GM23338 (cell line): ENCODE data around the gene HBB. TPM values are rescaled to one million over a fixed set of nuclear protein-coding genes. Genes with fewer than 3 reads are reported as not detected.

Experiments used
- ATAC-seq: fragments of 200-7000 bp; cut with Tn5 transposase; 3 replicates; pipeline ENCODE4 v1.9.1; 2020
- DNase-seq: peaks from one replicate; pipeline ENCODE4 v3.0.0-alpha.2; 2015; ENCODE audit warnings: low spot score
- H2AFZ ChIP-seq: fragments of 200-600 bp; sonication (generic); 2 replicates; pipeline ENCODE4 v1.8.0; 2016; ENCODE audit warnings: antibody characterized with exemption, mild to moderate bottlenecking, moderate library complexity
- H3F3A ChIP-seq: fragments of 200-600 bp; sonication (generic); replicated peaks from 2 replicates; pipeline ENCODE4 v1.8.0; 2017; ENCODE audit warnings: antibody characterized with exemption, mixed run types, low read depth
- H3K27ac ChIP-seq: fragments of 200-600 bp; sonication (generic); 2 replicates; pipeline ENCODE4 v1.6.1; 2016; ENCODE audit warnings: low read depth
- H3K27me3 ChIP-seq: fragments of 200-600 bp; sonication (generic); 2 replicates; pipeline ENCODE4 v1.8.0; 2016; ENCODE audit warnings: mild to moderate bottlenecking, mixed run types, moderate library complexity; ENCODE audit not compliant: insufficient read depth
- H3K36me3 ChIP-seq: fragments of 200-600 bp; sonication (generic); 2 replicates; pipeline ENCODE4 v1.8.0; 2016; ENCODE audit warnings: mild to moderate bottlenecking; ENCODE audit not compliant: insufficient read depth
- H3K4me1 ChIP-seq: fragments of 200-600 bp; sonication (generic); 2 replicates; pipeline ENCODE4 v1.8.0; 2016; ENCODE audit warnings: mild to moderate bottlenecking, moderate library complexity; ENCODE audit not compliant: insufficient read depth
- H3K4me2 ChIP-seq: fragments of 200-600 bp; sonication (generic); 2 replicates; pipeline ENCODE4 v1.7.1; 2017; ENCODE audit warnings: mixed run types
- H3K4me3 ChIP-seq: fragments of 200-600 bp; sonication (generic); 2 replicates; pipeline ENCODE4 v1.6.1; 2016; ENCODE audit warnings: mixed run types
- H3K79me2 ChIP-seq: fragments of 200-600 bp; sonication (generic); replicated peaks from 2 replicates; pipeline ENCODE4 v1.8.0; 2017; ENCODE audit warnings: mild to moderate bottlenecking; ENCODE audit not compliant: insufficient read depth
- H3K9me2 ChIP-seq: fragments of 200-600 bp; sonication (generic); 2 replicates; pipeline ENCODE4 v1.8.0; 2017; ENCODE audit not compliant: insufficient read depth
- H4K20me1 ChIP-seq: fragments of 200-600 bp; sonication (generic); replicated peaks from 2 replicates; pipeline ENCODE4 v1.8.0; 2017; ENCODE audit warnings: mild to moderate bottlenecking; ENCODE audit not compliant: insufficient read depth
- H3K27ac Mint-ChIP-seq: 2 replicates; pipeline ENCODE4 v1.8.0; 2020; ENCODE audit warnings: inconsistent platforms, mild to moderate bottlenecking, moderate library complexity, mixed read lengths
- H3K27me3 Mint-ChIP-seq: 3 replicates; pipeline ENCODE4 v1.8.0; 2022; ENCODE audit warnings: low read depth, mild to moderate bottlenecking, moderate library complexity, mixed read lengths, inconsistent platforms; ENCODE audit not compliant: insufficient read depth, poor library complexity
- H3K36me3 Mint-ChIP-seq: 3 replicates; pipeline ENCODE4 v1.8.0; 2021; ENCODE audit warnings: low read depth, mild to moderate bottlenecking, inconsistent platforms, moderate library complexity, mixed read lengths
- H3K4me1 Mint-ChIP-seq: 3 replicates; pipeline ENCODE4 v1.8.0; 2020; ENCODE audit warnings: mild to moderate bottlenecking, inconsistent platforms, mixed read lengths
- H3K4me3 Mint-ChIP-seq: 3 replicates; pipeline ENCODE4 v1.8.0; 2021; ENCODE audit warnings: moderate library complexity, mild to moderate bottlenecking, inconsistent platforms, mixed read lengths
- H3K9me3 Mint-ChIP-seq: 3 replicates; pipeline ENCODE4 v1.8.0; 2020; ENCODE audit warnings: moderate library complexity, mild to moderate bottlenecking, inconsistent platforms, mixed read lengths
- CTCF ChIP-seq, 2 experiments: fragments of 200-600 bp in 1 of 2; sonication (generic) in 1 of 2; conservative IDR thresholded peaks; 2 replicates each; pipeline versions ENCODE4 v1.5.1 to v1.6.1; 2016 to 2017; ENCODE audit warnings: antibody characterized with exemption in 2 of 2, low read depth in 2 of 2, mild to moderate bottlenecking in 2 of 2, moderate library complexity in 1 of 2
- EZH2 ChIP-seq: fragments of 200-600 bp; sonication (generic); IDR thresholded peaks from one replicate; pipeline ENCODE4 v1.8.0; 2017; ENCODE audit warnings: antibody characterized with exemption, mild to moderate bottlenecking, low read depth; ENCODE audit not compliant: unreplicated experiment
- EZH2phosphoT487 ChIP-seq: fragments of 200-600 bp; sonication (generic); IDR thresholded peaks from one replicate; pipeline ENCODE4 v1.8.1; 2018; ENCODE audit warnings: antibody characterized with exemption; ENCODE audit not compliant: unreplicated experiment
- NANOG ChIP-seq: IDR thresholded peaks from 2 replicates; pipeline ENCODE4 v1.6.1; 2016; ENCODE audit warnings: antibody characterized with exemption, borderline replicate concordance
- STAT1 ChIP-seq: IDR thresholded peaks from one replicate; pipeline ENCODE4 v1.6.1; 2016; ENCODE audit warnings: antibody characterized with exemption; ENCODE audit not compliant: unreplicated experiment
- ZNF114 ChIP-seq: fragments of 250-450 bp; sonication (Bioruptor Pico); IDR thresholded peaks from 2 replicates; pipeline ENCODE4 v1.5.0; 2020; ENCODE audit warnings: mild to moderate bottlenecking, moderate library complexity
- ZNF462 ChIP-seq: fragments of 250-450 bp; sonication (Bioruptor Pico); IDR thresholded peaks from 2 replicates; pipeline ENCODE4 v1.5.0; 2020; ENCODE audit warnings: mild to moderate bottlenecking, moderate library complexity
- polyA plus RNA-seq: library from polyadenylated mRNA; unstranded; fragments of >200 nt; fragmentation: Nextera tagmentation; extraction: Ambion mirVana; gene quantifications from 2 replicates; pipeline ENCODE4 v1.2.1, GENCODE V29; 2016
- total RNA-seq: library from RNA; depleted of rRNA; stranded (reverse); fragments of >200 nt; shearing (Covaris generic); gene quantifications from 2 replicates; pipeline ENCODE4 v1.2.3, GENCODE V29; 2014
- TF ChIP-seq, protein P1 (sequence below): IDR thresholded peaks from 2 replicates; pipeline ENCODE4 v1.6.1; 2016; ENCODE audit warnings: antibody characterized with exemption
- TF ChIP-seq, protein P2 (sequence below): IDR thresholded peaks from one replicate; pipeline ENCODE4 v1.6.1; 2018; ENCODE audit warnings: antibody characterized with exemption; ENCODE audit not compliant: unreplicated experiment

Gene HBB
- total and polyA plus RNA-seq, 2 experiments from 2014 or later = not detected

GRCh38 chr11:5243816-5244180 is 16.9 kb upstream of the HBB start:
- Histone ChIP-seq H3K4me3 (no peak overlapping the region), H3K36me3 (no peaks in the 10 kb centered on the region), H3F3A (no peaks in the 10 kb centered on the region), H3K4me1 (no peaks in the 10 kb centered on the region), H3K27me3 (no peaks in the 10 kb centered on the region), H3K79me2 (no peaks in the 10 kb centered on the region), H3K27ac (no peak overlapping the region), H2AFZ (no peak overlapping the region), H4K20me1 (no peaks in the 10 kb centered on the region), H3K4me2 (no peak overlapping the region), H3K9me2 (0 out of 2 replicates have a peak, but pooled peaks cover 2% of the 10 kb centered on the region)
- ATAC-seq (no peak), DNase-seq (no peak)
- no peak for TF ChIP-seq ZNF114 (CRISPR knock-in tag)
- TF ChIP-seq ZNF462 (CRISPR knock-in tag) = no peak
- TF ChIP-seq EZH2 = no peak
- TF ChIP-seq STAT1 = no peak
- TF ChIP-seq, protein P1, sequence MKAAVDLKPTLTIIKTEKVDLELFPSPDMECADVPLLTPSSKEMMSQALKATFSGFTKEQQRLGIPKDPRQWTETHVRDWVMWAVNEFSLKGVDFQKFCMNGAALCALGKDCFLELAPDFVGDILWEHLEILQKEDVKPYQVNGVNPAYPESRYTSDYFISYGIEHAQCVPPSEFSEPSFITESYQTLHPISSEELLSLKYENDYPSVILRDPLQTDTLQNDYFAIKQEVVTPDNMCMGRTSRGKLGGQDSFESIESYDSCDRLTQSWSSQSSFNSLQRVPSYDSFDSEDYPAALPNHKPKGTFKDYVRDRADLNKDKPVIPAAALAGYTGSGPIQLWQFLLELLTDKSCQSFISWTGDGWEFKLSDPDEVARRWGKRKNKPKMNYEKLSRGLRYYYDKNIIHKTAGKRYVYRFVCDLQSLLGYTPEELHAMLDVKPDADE = no peak
- TF ChIP-seq, protein P2, sequence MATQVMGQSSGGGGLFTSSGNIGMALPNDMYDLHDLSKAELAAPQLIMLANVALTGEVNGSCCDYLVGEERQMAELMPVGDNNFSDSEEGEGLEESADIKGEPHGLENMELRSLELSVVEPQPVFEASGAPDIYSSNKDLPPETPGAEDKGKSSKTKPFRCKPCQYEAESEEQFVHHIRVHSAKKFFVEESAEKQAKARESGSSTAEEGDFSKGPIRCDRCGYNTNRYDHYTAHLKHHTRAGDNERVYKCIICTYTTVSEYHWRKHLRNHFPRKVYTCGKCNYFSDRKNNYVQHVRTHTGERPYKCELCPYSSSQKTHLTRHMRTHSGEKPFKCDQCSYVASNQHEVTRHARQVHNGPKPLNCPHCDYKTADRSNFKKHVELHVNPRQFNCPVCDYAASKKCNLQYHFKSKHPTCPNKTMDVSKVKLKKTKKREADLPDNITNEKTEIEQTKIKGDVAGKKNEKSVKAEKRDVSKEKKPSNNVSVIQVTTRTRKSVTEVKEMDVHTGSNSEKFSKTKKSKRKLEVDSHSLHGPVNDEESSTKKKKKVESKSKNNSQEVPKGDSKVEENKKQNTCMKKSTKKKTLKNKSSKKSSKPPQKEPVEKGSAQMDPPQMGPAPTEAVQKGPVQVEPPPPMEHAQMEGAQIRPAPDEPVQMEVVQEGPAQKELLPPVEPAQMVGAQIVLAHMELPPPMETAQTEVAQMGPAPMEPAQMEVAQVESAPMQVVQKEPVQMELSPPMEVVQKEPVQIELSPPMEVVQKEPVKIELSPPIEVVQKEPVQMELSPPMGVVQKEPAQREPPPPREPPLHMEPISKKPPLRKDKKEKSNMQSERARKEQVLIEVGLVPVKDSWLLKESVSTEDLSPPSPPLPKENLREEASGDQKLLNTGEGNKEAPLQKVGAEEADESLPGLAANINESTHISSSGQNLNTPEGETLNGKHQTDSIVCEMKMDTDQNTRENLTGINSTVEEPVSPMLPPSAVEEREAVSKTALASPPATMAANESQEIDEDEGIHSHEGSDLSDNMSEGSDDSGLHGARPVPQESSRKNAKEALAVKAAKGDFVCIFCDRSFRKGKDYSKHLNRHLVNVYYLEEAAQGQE = no peak
- no peak for TF ChIP-seq CTCF (conservative IDR thresholded peaks at IDR 0.05; ENCODE audit: low read depth in 2 of 2)
- TF ChIP-seq EZH2phosphoT487 = no peak
- TF ChIP-seq NANOG = no peak
- no peaks in the 10 kb centered on the region for H3K36me3 Mint-ChIP-seq
- H3K4me1 Mint-ChIP-seq = no peaks in the 10 kb centered on the region
- no peak overlapping the region for H3K27ac Mint-ChIP-seq
- no peaks in the 10 kb centered on the region for H3K9me3 Mint-ChIP-seq
- H3K27me3 Mint-ChIP-seq = peaks cover 9% of the 10 kb centered on the region
- H3K4me3 Mint-ChIP-seq = no peak overlapping the region
